Measurements from ENCODE around the gene CCND1. TPM values are rescaled to one million over a fixed set of nuclear protein-coding genes. Genes with fewer than 3 reads are reported as not detected.

CCND1 gene
- total RNA-seq, 1 donor from 2014 or later, result 85.0 TPM

DNA sequence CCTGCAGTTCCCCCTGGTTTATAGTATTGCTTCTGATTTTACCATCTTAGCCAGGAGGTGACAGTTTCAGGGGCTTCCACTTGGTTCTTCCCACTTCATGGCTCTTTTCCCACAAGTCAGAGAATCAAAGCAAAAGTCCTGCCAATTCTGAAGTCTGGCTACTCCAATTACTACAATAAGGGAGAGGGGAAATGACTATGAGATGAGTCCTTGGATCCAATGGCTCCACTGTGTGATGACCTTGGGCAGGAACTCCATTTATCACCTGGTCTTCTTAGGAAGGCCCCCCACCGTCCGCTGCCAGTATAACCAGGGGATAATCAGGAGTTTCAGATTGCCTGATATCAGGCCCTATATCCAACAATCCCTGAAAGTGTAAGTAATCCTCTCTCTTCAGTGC, 31.6 kb upstream of the CCND1 start:
- Histone ChIP-seq H3K4me3 (no peak overlapping the region), H3K4me1 (peaks cover under 1% of the 10 kb centered on the region), H2AFZ (replicated peaks) (no peak overlapping the region), H3K9ac (no peak overlapping the region), H4K20me1 (ENCODE audit: low read depth) (no peaks in the 10 kb centered on the region), H3K79me2 (ENCODE audit: low read depth) (no peaks in the 10 kb centered on the region), H3K4me2 (no peak overlapping the region), H3K27ac (no peak overlapping the region), H3K27me3 (no peaks in the 10 kb centered on the region), H3K9me3 (ENCODE audit: low read depth) (no peaks in the 10 kb centered on the region), H3K36me3 (no peaks in the 10 kb centered on the region), H3F3A (ENCODE audit: low read depth) (no peaks in the 10 kb centered on the region)
- Mint-ChIP-seq H3K9me3 (peaks cover 25% of the 10 kb centered on the region), H3K27ac (no peak overlapping the region), H3K27me3 (ENCODE audit: insufficient read depth, low read depth) (peaks cover 5% of the 10 kb centered on the region), H3K4me1 (peaks cover 15% of the 10 kb centered on the region), H3K36me3 (peaks cover 5% of the 10 kb centered on the region), H3K4me3 (no peak overlapping the region)
- TF ChIP-seq EZH2phosphoT487 (IDR thresholded peaks at IDR 0.05) (no peak), CTCF (IDR thresholded peaks at IDR 0.05) (no peak), EZH2 (IDR thresholded peaks at IDR 0.05) (no peak)
- DNase-seq (ENCODE audit: low spot score), result no peak

DNA sequence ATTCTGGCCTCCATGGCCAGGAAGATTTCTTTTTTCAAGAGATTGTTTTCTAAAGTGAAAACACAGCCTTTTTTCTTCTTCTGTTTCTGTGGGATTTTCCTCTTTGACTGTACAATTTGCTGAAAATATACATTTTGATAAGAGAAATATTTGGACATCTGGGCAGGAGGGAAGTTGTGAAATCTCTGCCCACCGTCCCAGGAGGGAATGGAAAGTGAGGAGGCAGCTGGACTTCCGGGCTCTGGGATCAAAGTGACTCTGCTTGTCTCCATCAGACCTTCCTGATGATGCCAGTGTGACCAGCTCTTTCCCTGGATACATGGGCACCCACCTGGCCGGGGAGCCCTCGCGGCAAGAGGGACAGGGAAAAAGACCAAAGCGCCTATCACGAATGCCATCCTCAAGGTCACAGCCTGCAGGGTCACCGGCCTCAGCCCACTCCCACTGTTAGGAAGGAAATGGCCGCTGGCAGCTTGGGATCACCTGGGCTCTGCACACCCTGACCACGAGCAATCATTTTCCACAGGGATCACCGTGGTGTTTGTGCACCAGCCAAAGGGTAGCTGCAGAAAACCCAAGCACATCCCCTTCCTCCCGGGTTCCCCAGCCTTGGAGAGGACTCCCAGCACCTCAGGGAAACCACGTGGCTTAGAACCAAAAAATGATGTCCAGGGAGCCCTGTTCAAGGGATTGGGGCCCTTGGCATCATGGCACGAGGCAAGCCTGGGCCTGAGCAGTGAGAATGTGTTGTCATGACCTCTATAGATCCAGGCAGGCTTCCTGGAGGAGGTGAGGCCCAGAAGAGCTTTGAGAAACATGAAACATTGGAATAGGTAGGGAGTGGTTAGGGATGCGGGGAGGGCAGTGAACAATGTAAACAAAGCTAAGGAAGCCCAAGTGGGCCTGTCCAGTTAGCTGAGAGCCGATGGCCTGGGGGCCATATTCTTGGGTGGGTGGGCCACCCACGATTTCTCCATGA, 29.1 kb upstream of the CCND1 start:
- no peak overlapping the region for H3K4me3 Mint-ChIP-seq
- Histone ChIP-seq H4K20me1 (ENCODE audit: low read depth) (no peaks in the 10 kb centered on the region), H3K9ac (no peak overlapping the region), H3K27me3 (no peaks in the 10 kb centered on the region), H3K4me1 (peaks cover 8% of the 10 kb centered on the region), H2AFZ (replicated peaks) (no peak overlapping the region), H3K9me3 (ENCODE audit: low read depth) (no peaks in the 10 kb centered on the region), H3K79me2 (ENCODE audit: low read depth) (no peaks in the 10 kb centered on the region), H3K4me3 (no peak overlapping the region), H3K27ac (no peak overlapping the region), H3K36me3 (no peaks in the 10 kb centered on the region), H3F3A (ENCODE audit: low read depth) (no peaks in the 10 kb centered on the region), H3K4me2 (no peak overlapping the region)
- peaks cover 5% of the 10 kb centered on the region for H3K36me3 Mint-ChIP-seq
- H3K9me3 Mint-ChIP-seq, result peaks cover 25% of the 10 kb centered on the region
- no peak overlapping the region for H3K27ac Mint-ChIP-seq
- no peak for DNase-seq (ENCODE audit: low spot score)
- H3K4me1 Mint-ChIP-seq, result peaks cover 18% of the 10 kb centered on the region
- TF ChIP-seq EZH2phosphoT487 (IDR thresholded peaks at IDR 0.05) (no peak), EZH2 (IDR thresholded peaks at IDR 0.05) (no peak), CTCF (IDR thresholded peaks at IDR 0.05) (no peak)
- H3K27me3 Mint-ChIP-seq (ENCODE audit: insufficient read depth, low read depth), result peaks cover 5% of the 10 kb centered on the region

- Histone ChIP-seq H3K9ac (no peak overlapping the region), H3K4me3 (no peak overlapping the region), H3K27me3 (no peaks in the 10 kb centered on the region), H3K36me3 (no peaks in the 10 kb centered on the region), H3K4me1 (peaks cover 8% of the 10 kb centered on the region), H4K20me1 (ENCODE audit: low read depth) (no peaks in the 10 kb centered on the region), H3K9me3 (ENCODE audit: low read depth) (no peaks in the 10 kb centered on the region), H3F3A (ENCODE audit: low read depth) (no peaks in the 10 kb centered on the region), H3K79me2 (ENCODE audit: low read depth) (no peaks in the 10 kb centered on the region), H2AFZ (replicated peaks) (no peak overlapping the region), H3K4me2 (no peak overlapping the region), H3K27ac (no peak overlapping the region)
- Mint-ChIP-seq H3K36me3 (peaks cover under 1% of the 10 kb centered on the region), H3K27ac (no peak overlapping the region), H3K27me3 (ENCODE audit: insufficient read depth, low read depth) (peaks cover 10% of the 10 kb centered on the region), H3K4me1 (peaks cover 22% of the 10 kb centered on the region), H3K9me3 (peaks cover 16% of the 10 kb centered on the region), H3K4me3 (no peak overlapping the region)
- TF ChIP-seq EZH2 (IDR thresholded peaks at IDR 0.05), result no peak
- TF ChIP-seq EZH2phosphoT487 (IDR thresholded peaks at IDR 0.05), result no peak
- no peak for TF ChIP-seq CTCF (IDR thresholded peaks at IDR 0.05)
- DNase-seq (ENCODE audit: low spot score), result no peak
Observed at GRCh38 chr11:69613594-69613993, 27.4 kb upstream of the CCND1 start.

All from neural progenitor cell (in vitro differentiated cells).